HG03175 (cell line): ENCODE results near the gene PARN.
"Not testable (repeated sequence)": the region's sequence is repeated elsewhere in the genome, so short reads cannot be mapped to it uniquely, and the experiment has no call there.

Experiments used
- ATAC-seq: cut with Tn5 transposase; IDR thresholded peaks from one replicate; pipeline ENCODE4 v1.9.1; 2021; ENCODE audit warnings: mild to moderate bottlenecking, moderate library complexity; ENCODE audit not compliant: unreplicated experiment

Gene PARN

GRCh38 chr16:14405611-14406537, 224.2 kb downstream of the PARN start:
- ATAC-seq = peak; percentile 89

DNA sequence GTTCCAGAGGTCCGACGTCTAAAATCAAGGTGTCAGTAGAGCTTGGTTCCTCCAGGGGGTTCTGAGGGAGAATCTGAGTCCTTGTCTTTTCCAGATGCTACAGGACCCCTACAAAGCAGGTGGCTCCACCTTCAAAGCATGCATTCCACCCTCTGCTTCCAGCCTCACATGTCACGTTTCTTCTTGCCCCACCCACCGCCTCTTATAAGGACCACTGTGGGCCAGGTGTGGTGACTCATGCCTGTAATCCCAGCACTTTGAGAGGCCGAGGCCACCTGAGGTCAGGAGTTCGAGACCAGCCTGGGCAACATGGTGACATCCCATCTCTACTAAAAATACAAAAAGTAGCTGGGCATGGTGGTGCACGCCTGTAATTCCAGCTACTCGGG, 227.1 kb downstream of the PARN start:
- ATAC-seq = not testable (repeated sequence)

- not testable (repeated sequence) for ATAC-seq
Measured at GRCh38 chr16:14402114-14403000, 227.7 kb downstream of the PARN start.

DNA sequence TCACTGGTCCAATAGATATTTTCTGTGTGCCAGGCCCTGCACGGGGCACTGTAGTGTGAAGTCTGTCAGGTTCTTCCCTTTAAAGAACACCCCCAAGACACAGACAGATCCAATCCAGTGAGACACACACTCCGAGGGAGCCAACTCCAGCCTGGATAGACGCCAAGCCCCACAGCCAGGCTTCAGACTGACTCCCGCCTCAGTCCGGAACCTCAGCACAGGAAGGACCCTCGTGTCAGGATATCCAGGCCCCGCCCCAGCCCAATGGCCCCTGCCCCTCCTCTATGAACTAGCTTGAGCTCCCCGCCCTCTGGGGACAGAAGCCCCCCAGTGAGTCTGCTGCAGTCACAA, 228.4 kb downstream of the PARN start:
- not testable (repeated sequence) for ATAC-seq

GRCh38 chr16:14400978-14401710, 228.9 kb downstream of the PARN start:
- ATAC-seq = not testable (repeated sequence)

DNA sequence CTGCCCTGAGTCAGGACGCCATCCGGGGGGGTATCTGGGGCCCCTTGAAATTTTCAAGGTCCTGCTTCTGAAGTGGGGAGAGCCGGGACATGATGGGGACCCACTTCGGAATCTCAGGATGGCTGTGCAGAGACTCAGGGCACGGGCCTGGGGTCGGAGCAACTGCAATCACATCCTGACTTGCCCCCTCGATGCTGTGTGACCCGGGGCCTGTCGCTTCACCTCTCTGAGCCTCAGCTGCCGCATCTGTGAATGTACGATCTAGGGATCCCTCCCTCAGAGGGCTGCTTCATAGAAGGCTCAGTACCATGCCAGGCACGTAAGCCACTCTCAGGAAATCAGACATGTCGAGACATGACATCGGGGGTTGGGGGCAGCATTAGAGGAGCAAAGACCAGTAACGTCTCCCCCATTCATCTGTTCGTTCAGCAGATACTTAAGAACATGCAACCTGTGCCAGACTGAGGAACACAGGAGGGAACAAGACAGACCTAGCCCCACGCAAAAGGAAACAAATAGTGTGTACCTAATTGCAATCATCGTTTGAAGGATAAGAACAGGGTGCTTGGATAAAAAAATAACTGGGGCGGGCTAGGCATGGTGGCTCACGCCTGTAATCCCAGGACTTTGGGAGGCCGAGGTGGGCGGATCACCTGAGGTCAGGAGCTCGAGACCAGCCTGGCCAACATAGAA, 229.6 kb downstream of the PARN start:
- no peak for ATAC-seq

DNA sequence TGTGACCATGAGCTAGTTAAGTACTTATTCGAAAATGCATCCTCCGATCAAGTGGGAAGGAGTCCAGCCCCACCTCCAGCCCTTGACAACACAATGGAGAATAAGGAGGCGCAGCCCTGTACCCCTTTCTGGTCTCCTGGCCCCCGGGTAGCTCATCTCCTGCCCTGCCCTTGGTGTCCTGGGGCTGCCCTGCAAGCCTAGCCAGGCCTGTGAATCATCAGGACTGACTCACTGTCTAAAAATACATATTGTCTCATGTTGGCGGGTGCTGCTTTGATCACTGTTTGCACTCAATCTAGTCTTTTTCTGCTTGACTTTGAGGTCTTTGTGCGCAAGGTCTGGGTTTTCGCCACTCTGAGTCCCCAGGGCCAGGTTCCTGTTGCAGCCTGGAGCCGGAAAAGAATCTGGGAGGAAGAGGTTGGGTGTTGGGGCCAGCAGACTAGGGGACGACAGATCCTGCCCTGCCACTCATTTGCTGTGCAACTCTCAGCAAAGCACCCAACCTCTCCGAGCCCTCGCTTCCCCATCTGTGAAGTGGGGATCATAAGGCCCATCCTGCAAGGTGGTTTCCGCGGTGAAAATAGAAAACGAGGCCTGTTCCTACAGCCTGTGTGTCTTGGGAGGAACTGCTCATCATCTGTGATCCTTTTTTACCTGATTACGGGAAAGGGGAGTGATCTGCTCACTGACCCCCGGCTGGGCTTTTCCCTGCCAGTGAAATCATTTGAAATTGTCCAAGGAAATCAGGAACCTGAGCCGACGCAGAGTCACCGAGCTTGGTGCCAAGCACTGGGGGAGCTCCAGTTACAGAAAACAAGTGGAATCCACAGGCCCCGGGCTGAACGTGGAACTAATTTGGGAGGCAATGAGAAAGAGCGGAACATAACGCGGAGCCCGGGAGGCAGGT, 230.4 kb downstream of the PARN start:
- ATAC-seq = no peak

DNA sequence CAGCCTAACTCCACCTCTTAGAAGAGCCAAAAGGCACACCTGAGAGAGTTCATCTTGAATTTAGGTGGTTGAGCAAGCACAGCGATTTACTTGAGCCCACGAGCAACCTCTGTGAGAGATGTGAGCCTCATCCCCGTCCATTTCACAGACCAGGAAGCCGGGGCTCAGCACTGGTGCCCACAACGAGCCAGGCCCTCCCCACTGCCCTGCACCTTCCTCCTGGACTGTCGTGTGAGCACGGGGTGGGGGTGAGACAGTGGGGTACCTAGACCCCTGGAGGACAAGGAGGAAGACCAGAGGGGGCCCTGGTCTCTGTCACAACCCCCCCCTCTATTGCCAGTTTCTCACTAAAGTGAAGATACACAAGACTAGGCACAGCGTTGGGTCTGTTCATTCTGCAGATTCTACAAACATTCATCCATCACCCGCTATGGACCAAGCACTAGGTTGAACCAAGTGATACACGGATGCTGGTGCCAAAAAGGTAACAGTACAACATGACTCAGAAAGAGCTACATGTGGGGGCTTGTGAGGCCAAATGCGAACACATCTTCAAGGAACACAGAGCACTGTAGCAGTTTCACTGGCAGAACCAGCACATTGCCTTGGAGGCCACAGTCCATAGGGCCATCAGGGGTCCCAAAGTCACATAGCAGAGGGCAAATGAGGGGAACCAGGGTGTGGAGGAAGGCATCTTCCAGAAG, 231.9 kb downstream of the PARN start:
- no peak for ATAC-seq

DNA sequence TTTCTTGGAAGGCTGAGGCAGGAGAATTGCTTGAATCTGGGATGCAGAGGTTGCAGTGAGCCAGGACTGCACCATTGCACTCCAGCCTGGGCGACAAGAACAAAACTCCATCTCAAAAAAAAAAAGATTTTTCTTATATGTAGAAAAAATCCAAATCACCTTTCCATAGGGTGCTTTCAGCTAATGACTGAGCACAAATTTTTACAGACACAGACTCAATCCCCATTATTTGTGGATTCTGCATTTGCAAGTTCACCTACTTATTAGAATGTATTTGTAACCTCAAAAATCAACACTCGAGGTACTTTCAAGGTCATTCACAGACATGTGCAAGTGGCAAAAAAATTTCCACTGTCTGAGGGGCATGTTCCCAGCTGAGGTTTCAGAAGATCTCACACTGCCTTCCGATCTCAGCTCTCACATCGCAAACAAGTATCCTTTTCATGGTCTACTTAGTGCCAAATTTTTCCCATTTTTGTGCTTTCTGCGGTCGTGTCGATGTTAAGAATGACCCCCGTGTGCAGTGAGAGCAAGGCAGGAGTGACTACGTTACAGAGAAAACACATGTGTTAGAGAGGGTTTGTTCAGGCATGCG, 234.3 kb downstream of the PARN start:
- not testable (repeated sequence) for ATAC-seq

GRCh38 chr16:14394834-14395233, 235.2 kb downstream of the PARN start:
- no peak for ATAC-seq

DNA sequence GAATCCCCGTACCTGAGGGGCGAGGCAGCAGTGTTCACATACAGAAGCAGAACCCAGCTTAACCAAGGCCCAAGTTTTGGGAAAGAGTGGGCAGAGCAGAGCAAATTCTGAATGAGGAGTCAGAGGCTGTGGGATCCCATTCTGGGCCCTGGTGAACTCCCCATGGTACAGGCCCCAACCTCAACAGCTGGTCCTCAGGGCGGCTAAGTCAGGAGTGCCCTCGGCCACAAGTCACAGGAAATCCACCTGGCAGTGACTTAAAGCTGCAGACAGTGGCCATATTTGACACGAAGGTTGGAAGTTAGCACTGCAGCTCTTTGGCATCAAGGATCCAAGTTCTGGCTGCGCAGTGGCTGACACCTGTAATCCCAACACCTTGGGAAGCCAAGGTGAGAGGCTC, 237.1 kb downstream of the PARN start:
- ATAC-seq = no peak

DNA sequence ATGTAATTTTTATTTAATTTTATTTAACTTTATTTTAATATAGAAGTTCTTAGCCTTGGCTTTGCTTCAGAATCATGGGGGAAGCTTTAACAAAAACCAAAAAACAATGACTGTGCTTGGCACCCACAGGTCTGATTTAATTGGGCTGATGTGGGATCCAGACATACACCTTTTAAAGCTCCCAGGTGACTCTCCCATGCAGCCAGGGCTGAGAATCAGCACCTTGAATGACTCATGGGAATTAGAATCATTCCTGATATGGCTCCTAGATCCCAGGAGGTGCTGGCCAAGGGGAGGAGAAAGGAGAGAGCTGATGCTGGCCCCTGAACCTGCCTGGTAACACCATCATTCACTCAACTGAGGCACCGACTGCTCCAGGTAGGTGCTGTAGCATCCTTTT, 240.7 kb downstream of the PARN start:
- ATAC-seq = no peak

- ATAC-seq = no peak
Measured at GRCh38 chr16:14388243-14388642, 241.8 kb downstream of the PARN start.

DNA sequence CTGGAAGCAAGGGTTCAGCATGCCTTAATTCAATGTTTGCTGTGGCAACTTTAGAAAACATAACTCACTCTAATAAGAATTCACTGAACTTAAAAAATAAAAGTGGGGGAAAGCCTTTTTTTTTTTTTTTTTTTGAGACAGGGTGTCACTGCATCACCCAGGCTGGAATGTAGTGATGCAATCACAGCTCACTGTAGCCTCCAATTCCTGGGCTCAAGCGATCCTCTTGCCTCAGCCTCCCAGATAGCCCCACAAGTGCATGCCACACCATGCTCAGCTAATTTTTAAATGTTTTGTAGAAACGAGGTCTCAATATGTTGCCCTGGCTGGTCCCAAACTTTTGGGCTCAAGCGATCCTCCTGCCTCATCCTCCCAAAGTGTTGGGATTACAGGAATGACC, 243.9 kb downstream of the PARN start:
- no peak for ATAC-seq
